NCI-H1105 treated with DMSO at 0.1 percent for 48 hours (cell line): ENCODE results near the gene GUCY2D.

Experiments used
- DNase-seq: peaks from one replicate; lab custom pipeline; 2025; lab: John Stamatoyannopoulos, UW

GUCY2D gene

GRCh38 chr17:7992516-7992915 lies 9.9 kb upstream of the GUCY2D start:
- DNase-seq = no peak

- no peak for DNase-seq
Measured at GRCh38 chr17:7992924-7993323, 9.5 kb upstream of the GUCY2D start.

- DNase-seq = no peak
Measured at GRCh38 chr17:7993972-7994589, 8.3 kb upstream of the GUCY2D start.

GRCh38 chr17:7995724-7996123 lies 6.7 kb upstream of the GUCY2D start:
- no peak for DNase-seq

- DNase-seq = no peak
Measured at GRCh38 chr17:7997186-7997585, 5.2 kb upstream of the GUCY2D start.

GRCh38 chr17:8002721-8003593 lies 542 bp downstream of the GUCY2D start:
- no peak for DNase-seq

- DNase-seq = no peak
Measured at GRCh38 chr17:8003594-8004181, 1.3 kb downstream of the GUCY2D start.

GRCh38 chr17:8004899-8005298 lies 2.5 kb downstream of the GUCY2D start:
- no peak for DNase-seq

- DNase-seq = no peak
Measured at GRCh38 chr17:8005357-8005756, 2.9 kb downstream of the GUCY2D start.

GRCh38 chr17:8005967-8006730 lies 3.7 kb downstream of the GUCY2D start:
- no peak for DNase-seq

- DNase-seq = no peak
Measured at GRCh38 chr17:8006836-8007680, 4.6 kb downstream of the GUCY2D start.

GRCh38 chr17:8007836-8008235 lies 5.4 kb downstream of the GUCY2D start:
- DNase-seq = no peak

- no peak for DNase-seq
Measured at GRCh38 chr17:8012045-8012580, 9.7 kb downstream of the GUCY2D start.

- no peak for DNase-seq
Measured at GRCh38 chr17:8012996-8013640, 10.7 kb downstream of the GUCY2D start.

- DNase-seq = no peak
Measured at GRCh38 chr17:8013731-8014557, 11.5 kb downstream of the GUCY2D start.

- DNase-seq = no peak
Measured at GRCh38 chr17:8014558-8014850, 12.1 kb downstream of the GUCY2D start.

- DNase-seq = no peak
Measured at GRCh38 chr17:8015236-8015956, 13.0 kb downstream of the GUCY2D start.

- peak; percentile 10 for DNase-seq
Measured at GRCh38 chr17:8015957-8016631, 13.7 kb downstream of the GUCY2D start.
